Activated T-helper 2 cell treated with anti-CD3 and anti-CD28 coated beads, Interferon-gamma antibody, Interleukin-2, Interleukin-4, amounts not matched to agents 10 μg/mL and 5 μg/mL and 100 μg/mL, durations not matched to agents 14 hours and 24 hours and 36 hours (primary cell): ENCODE measurements around the gene MPHOSPH9. TPM values are rescaled to one million over a fixed set of nuclear protein-coding genes. Genes with fewer than 3 reads are reported as not detected.

Experiments used
- DNase-seq: peaks from one replicate; pipeline ENCODE4 v3.0.0; 2021; ENCODE audit warnings: low spot score
- H3K27ac Mint-ChIP-seq: one replicate; pipeline ENCODE4 v1.8.0; 2021; ENCODE audit warnings: mixed read lengths
- H3K27me3 Mint-ChIP-seq: one replicate; pipeline ENCODE4 v1.8.0; 2021; ENCODE audit warnings: low read depth, mixed read lengths
- H3K36me3 Mint-ChIP-seq: one replicate; pipeline ENCODE4 v1.8.0; 2021; ENCODE audit warnings: low read depth, mixed read lengths
- H3K4me1 Mint-ChIP-seq: one replicate; pipeline ENCODE4 v1.8.0; 2021; ENCODE audit warnings: low read depth, mixed read lengths
- H3K4me3 Mint-ChIP-seq: one replicate; pipeline ENCODE4 v1.8.0; 2021; ENCODE audit warnings: low read depth, mild to moderate bottlenecking, moderate library complexity, mixed read lengths
- H3K9me3 Mint-ChIP-seq: one replicate; pipeline ENCODE4 v1.8.0; 2021; ENCODE audit warnings: mixed read lengths
- intact Hi-C: fragments of 100-400 bp; cut with micrococcal nuclease; formaldehyde crosslinking; loops from one replicate; pipeline ENCODE4 v1.15.1; 2023
- total RNA-seq: library from RNA; stranded (reverse); gene quantifications from 2 replicates; pipeline ENCODE4 v1.2.3, GENCODE V29; 2022

Gene MPHOSPH9
- total RNA-seq, 1 donor from 2014 or later, result 97.0 TPM

DNA sequence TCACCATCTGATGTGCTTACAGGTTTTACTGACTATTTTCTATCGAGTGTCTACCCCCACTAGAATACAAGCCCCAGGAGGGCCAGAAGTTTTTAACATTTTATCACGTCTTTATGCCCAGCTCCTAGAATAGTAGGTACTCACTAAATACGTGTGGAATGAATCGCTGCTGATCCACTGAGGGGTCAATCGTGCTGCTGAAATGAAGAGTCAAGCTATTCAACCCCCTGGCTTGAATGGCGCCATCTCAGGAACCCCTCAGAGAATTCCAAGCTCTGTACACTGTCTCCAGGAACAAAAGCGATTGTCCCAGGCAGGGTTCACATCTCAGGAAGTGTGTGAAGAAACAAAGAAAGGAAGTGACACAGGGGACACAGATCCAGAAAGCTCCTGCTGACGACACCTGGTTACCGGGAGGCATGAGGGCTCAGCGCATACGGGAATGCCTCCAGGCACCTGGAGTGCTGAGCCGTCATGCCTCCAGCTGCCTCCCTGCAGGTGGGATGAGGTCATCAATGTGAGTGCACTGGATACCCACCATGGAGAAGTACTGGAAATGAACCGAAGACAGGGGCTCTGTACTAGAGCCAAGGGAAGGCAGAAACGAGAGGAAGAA lies 127.6 kb downstream of the MPHOSPH9 start:
- intact Hi-C loops, result no loop called here
- Mint-ChIP-seq H3K9me3 (no peaks in the 10 kb centered on the region), H3K4me3 (no peak overlapping the region), H3K27ac (peak overlapping the region; percentile 96), H3K4me1 (peaks cover 38% of the 10 kb centered on the region), H3K27me3 (no peaks in the 10 kb centered on the region), H3K36me3 (peaks cover 25% of the 10 kb centered on the region)
- no peak for DNase-seq

DNA sequence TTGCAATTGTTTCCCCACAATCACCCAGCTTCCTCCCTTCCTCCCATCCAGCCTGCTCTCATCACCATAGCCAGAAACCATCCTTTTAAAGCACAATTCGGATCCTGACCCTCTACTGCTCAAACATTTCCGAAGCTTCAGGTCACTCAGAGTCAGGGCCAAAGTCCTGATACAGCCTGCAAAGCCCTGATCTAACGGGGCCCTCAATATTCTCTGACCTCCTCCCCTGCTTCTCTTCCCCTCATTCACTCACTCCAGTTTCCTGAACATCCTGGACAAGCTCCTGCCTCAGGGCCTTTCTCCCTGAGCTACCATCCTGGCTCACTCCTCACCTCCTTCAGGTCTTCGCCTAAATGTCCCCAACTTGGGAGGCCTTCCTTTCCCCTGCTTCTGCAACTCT lies 128.1 kb downstream of the MPHOSPH9 start:
- peaks cover 24% of the 10 kb centered on the region for H3K36me3 Mint-ChIP-seq
- no peak for DNase-seq
- H3K4me3 Mint-ChIP-seq, result no peak overlapping the region
- H3K27me3 Mint-ChIP-seq, result no peaks in the 10 kb centered on the region
- peaks cover 38% of the 10 kb centered on the region for H3K4me1 Mint-ChIP-seq
- H3K27ac Mint-ChIP-seq, result peak overlapping the region; percentile 96
- intact Hi-C loops, result no loop called here
- no peaks in the 10 kb centered on the region for H3K9me3 Mint-ChIP-seq

Other genes with a start within 250 kb of the MPHOSPH9 start
- gene PITPNM2, start 82.1 kb downstream of the MPHOSPH9 start, total RNA-seq, result 15.5 and 16.2 TPM in 2 replicates
- 28.9 and 31.1 TPM in 2 replicates for gene MTRFR, start 295 bp upstream of the MPHOSPH9 start, total RNA-seq
- 95.3 and 97.7 TPM in 2 replicates for gene CDK2AP1, start 38.7 kb upstream of the MPHOSPH9 start, total RNA-seq
- gene SBNO1, start 131.7 kb upstream of the MPHOSPH9 start, total RNA-seq, result 51.1 and 52.2 TPM in 2 replicates
- gene KMT5A, start 151.0 kb upstream of the MPHOSPH9 start, total RNA-seq, result 72.7 and 74.1 TPM in 2 replicates
- gene RILPL2, start 203.5 kb upstream of the MPHOSPH9 start, total RNA-seq, result 15.7 and 16.3 TPM in 2 replicates
- 27.1 and 36.4 TPM in 2 replicates for gene SNRNP35, start 225.0 kb upstream of the MPHOSPH9 start, total RNA-seq